ENCODE data around the gene GABRG2. TPM values are rescaled to one million over a fixed set of nuclear protein-coding genes. Genes with fewer than 3 reads are reported as not detected.

Gene GABRG2
- total RNA-seq, 1 donor from 2014 or later: 0.56 TPM

DNA sequence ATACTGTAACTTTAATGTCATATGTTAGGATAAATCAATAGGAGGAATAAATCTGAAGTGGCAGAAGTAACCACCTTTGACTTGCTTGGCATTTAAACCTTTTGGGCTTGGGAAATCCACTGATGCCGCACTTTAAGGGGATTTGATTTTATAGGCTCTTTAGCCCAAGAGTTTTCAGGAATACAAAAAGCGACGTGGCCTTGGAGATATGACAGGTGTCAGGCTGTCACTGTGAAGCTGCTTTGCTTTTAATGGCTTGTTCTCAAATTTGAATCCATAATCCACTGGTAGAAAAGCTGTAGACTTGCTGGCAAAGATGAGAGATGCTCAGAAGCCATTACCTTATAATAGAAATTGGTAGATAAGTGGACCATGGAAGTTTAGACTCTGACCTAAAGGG, 71.6 kb downstream of the GABRG2 start:
- no peak overlapping the region for H3K27ac Mint-ChIP-seq
- no peaks in the 10 kb centered on the region for H3K36me3 Mint-ChIP-seq
- H3K4me1 Mint-ChIP-seq: no peaks in the 10 kb centered on the region
- H3K9me3 Mint-ChIP-seq: peaks cover 7% of the 10 kb centered on the region
- DNase-seq (ENCODE audit: low spot score in 2 of 2, unreplicated experiment in 2 of 2): no peak
- H3K4me3 Mint-ChIP-seq: no peak overlapping the region
- TF ChIP-seq CTCF (IDR thresholded peaks at IDR 0.05; ENCODE audit: unreplicated experiment): no peak
- no peaks in the 10 kb centered on the region for H3K27me3 Mint-ChIP-seq (ENCODE audit: low read depth)

GRCh38 chr5:162154242-162154641, 86.7 kb downstream of the GABRG2 start:
- no peaks in the 10 kb centered on the region for H3K36me3 Mint-ChIP-seq
- no peaks in the 10 kb centered on the region for H3K9me3 Mint-ChIP-seq
- H3K4me1 Mint-ChIP-seq: no peaks in the 10 kb centered on the region
- peaks cover 10% of the 10 kb centered on the region for H3K27me3 Mint-ChIP-seq (ENCODE audit: low read depth)
- no peak for DNase-seq (ENCODE audit: low spot score in 2 of 2, unreplicated experiment in 2 of 2)
- H3K27ac Mint-ChIP-seq: no peak overlapping the region
- no peak overlapping the region for H3K4me3 Mint-ChIP-seq
- TF ChIP-seq CTCF (IDR thresholded peaks at IDR 0.05; ENCODE audit: unreplicated experiment): no peak

DNA sequence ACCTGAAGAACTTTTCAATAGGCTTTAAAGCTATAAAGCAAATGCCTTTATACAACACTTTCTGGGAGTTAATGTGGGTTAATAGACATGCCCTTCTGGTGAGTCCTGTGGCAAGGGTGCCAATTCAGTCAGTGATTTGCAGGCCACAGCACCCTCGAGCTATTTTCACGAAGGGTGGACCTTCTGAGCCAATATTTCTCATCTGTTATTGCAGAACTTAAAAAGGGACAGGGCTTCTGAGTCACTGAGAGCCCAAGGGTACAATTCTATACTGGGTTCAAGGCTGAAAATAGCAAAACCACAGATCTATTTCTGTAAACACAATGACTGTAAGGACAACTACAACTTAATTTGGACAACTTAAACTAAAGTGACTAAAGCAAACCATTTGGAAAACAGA, 92.8 kb downstream of the GABRG2 start:
- Mint-ChIP-seq H3K36me3 (no peaks in the 10 kb centered on the region), H3K27me3 (ENCODE audit: low read depth) (peaks cover 4% of the 10 kb centered on the region), H3K27ac (no peak overlapping the region), H3K4me1 (no peaks in the 10 kb centered on the region), H3K9me3 (peaks cover 16% of the 10 kb centered on the region), H3K4me3 (no peak overlapping the region)
- no peak for TF ChIP-seq CTCF (IDR thresholded peaks at IDR 0.05; ENCODE audit: unreplicated experiment)
- DNase-seq (ENCODE audit: low spot score in 2 of 2, unreplicated experiment in 2 of 2): no peak

DNA sequence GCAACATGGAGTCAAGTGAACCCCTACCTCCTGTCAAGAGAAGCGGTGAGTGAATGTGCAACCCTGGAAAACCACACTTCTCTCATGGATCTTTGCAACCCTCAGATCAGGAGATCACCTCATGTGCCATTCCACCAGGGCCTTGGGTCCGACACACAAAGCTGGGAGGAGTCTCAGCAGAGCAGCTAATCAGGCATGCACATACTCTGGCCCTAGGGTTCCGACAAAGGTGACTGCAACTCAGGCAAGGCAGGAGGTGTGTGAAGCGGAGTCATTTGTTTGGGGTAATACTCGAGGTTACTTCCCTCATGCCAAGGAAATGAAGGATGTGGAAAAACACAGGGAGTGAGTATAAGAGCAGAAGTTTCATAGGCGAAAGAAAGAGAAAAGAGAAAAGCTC, 96.1 kb downstream of the GABRG2 start:
- Mint-ChIP-seq H3K36me3 (no peaks in the 10 kb centered on the region), H3K4me3 (no peak overlapping the region)

DNA sequence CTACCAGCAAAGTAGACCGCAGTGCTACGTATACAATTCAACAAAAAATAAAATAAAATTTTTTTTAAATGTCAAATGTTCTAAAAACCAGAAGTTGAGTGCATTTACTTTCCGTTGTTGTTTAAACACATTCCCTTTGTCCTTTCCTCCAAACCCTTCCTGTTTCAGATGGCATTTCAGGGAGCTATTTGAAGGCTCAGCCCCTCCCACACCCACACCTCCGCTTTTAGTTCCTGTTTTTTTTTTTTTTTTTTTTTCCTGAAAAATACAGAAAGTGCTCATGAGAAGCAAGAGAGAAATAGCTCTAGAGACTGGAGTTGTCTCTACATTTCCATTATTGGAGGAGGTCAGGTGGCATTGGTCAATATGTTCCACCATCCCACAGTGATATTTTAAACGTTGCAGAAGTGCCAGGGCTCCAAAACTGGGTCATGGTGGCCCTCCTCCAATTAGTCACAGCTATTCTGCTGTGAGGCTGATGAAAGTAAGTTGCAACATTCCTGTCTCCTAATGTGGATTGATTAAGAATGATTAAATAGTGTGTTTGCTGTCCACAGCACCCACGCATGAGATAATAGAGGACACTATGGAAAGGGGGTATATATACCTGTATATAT, 106.9 kb downstream of the GABRG2 start:
- no peak overlapping the region for H3K4me3 Mint-ChIP-seq
- TF ChIP-seq CTCF (IDR thresholded peaks at IDR 0.05; ENCODE audit: unreplicated experiment): no peak
- no peaks in the 10 kb centered on the region for H3K9me3 Mint-ChIP-seq
- no peak overlapping the region for H3K27ac Mint-ChIP-seq
- H3K4me1 Mint-ChIP-seq: no peaks in the 10 kb centered on the region
- no peak for DNase-seq (ENCODE audit: low spot score in 2 of 2, unreplicated experiment in 2 of 2)
- no peaks in the 10 kb centered on the region for H3K36me3 Mint-ChIP-seq
- peaks cover 2% of the 10 kb centered on the region for H3K27me3 Mint-ChIP-seq (ENCODE audit: low read depth)

More for the DNA sequence above, 96.1 kb downstream of the GABRG2 start:
- H3K27me3 Mint-ChIP-seq (ENCODE audit: low read depth): no peaks in the 10 kb centered on the region
- H3K9me3 Mint-ChIP-seq: peaks cover 41% of the 10 kb centered on the region
- H3K4me1 Mint-ChIP-seq: no peaks in the 10 kb centered on the region
- TF ChIP-seq CTCF (IDR thresholded peaks at IDR 0.05; ENCODE audit: unreplicated experiment): no peak
- no peak for DNase-seq (ENCODE audit: low spot score in 2 of 2, unreplicated experiment in 2 of 2)
- H3K27ac Mint-ChIP-seq: no peak overlapping the region

DNA sequence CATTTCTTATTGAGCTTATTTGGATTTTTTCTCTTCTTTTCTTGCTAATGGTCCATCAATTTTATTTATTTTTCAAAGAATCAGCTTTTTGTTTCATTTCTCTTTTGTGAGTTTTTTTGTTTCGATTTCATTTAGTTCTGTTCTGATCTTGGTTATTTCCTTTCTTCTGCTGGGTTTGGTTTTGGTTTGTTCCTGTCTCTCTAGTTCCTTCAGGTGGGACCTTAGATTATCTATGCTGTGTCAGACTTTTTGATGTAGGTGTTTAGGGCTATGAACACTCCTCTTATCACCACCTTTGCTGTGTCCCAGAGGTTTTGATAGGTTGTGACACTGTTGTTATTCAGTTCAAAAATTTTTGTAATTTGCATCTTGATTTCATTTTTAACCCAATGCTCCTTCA, 119.8 kb downstream of the GABRG2 start:
- no peak for TF ChIP-seq CTCF (IDR thresholded peaks at IDR 0.05; ENCODE audit: unreplicated experiment)
- H3K9me3 Mint-ChIP-seq: peaks cover 24% of the 10 kb centered on the region
- no peaks in the 10 kb centered on the region for H3K4me1 Mint-ChIP-seq
- no peak overlapping the region for H3K4me3 Mint-ChIP-seq
- no peak overlapping the region for H3K27ac Mint-ChIP-seq
- H3K27me3 Mint-ChIP-seq (ENCODE audit: low read depth): no peaks in the 10 kb centered on the region
- no peaks in the 10 kb centered on the region for H3K36me3 Mint-ChIP-seq
- DNase-seq (ENCODE audit: low spot score in 2 of 2, unreplicated experiment in 2 of 2): no peak

All from mesothelial cell of epicardium (in vitro differentiated cells).